ENCODE measurements around the gene DND1.
"Not testable (repeated sequence)": the region's sequence is repeated elsewhere in the genome, so short reads cannot be mapped to it uniquely, and the experiment has no call there.

DND1 gene

GRCh38 chr5:140708787-140709186, 35.4 kb upstream of the DND1 start:
- H3K9ac ChIP-seq (ENCODE audit: low read depth, low read length, poor library complexity); H3K27ac ChIP-seq (replicated peaks; ENCODE audit: low read length); H2AFZ ChIP-seq (ENCODE audit: low read length); H3K4me2 ChIP-seq (ENCODE audit: insufficient read depth, low read length, poor library complexity, severe bottlenecking); H3K18ac ChIP-seq (ENCODE audit: low read length); H2BK12ac ChIP-seq (ENCODE audit: low read length); H3K4me3 ChIP-seq (ENCODE audit: low read length in 2 of 2); H3K27me3 ChIP-seq (ENCODE audit: control insufficient read depth in 3 of 3, insufficient read depth in 3 of 3, low read depth in 1 of 3, low read length in 3 of 3); H2BK5ac ChIP-seq (ENCODE audit: low read length); H2AK5ac ChIP-seq (ENCODE audit: low read depth, low read length); H2BK15ac ChIP-seq (ENCODE audit: low read length); H3K4ac ChIP-seq (ENCODE audit: low read length); H3K14ac ChIP-seq (ENCODE audit: low read length); H4K8ac ChIP-seq (ENCODE audit: low read depth, low read length); H2BK120ac ChIP-seq (ENCODE audit: low read depth, low read length); H3K4me1 ChIP-seq (ENCODE audit: control insufficient read depth in 2 of 2, insufficient read depth in 1 of 2, low read depth in 1 of 2, low read length in 2 of 2); H3K23ac ChIP-seq (ENCODE audit: low read depth, low read length, poor library complexity); H3K9me3 ChIP-seq (replicated peaks in 1 of 2; ENCODE audit: control insufficient read depth in 2 of 2, insufficient read depth in 1 of 2, low read depth in 1 of 2, low read length in 2 of 2); DNase-seq (ENCODE audit: low spot score); H3K79me1 ChIP-seq (ENCODE audit: low read depth, low read length); H4K91ac ChIP-seq (ENCODE audit: low read depth, low read length, poor library complexity): not testable (repeated sequence)
- peaks cover 16 to 40% of the 10 kb centered on the region in 2 donors for H3K36me3 ChIP-seq (replicated peaks in 1 of 2; ENCODE audit: control insufficient read depth in 2 of 2, insufficient read depth in 2 of 2, low read length in 2 of 2)
- no CpG with 5 or more reads among the region's 9 CpGs for WGBS, 2 donors (ENCODE audit: extremely low coverage in 2 of 2, insufficient read length in 2 of 2, insufficient replicate concordance in 1 of 2)

- no peak for DNase-seq (ENCODE audit: low spot score)
- Histone ChIP-seq H4K8ac (ENCODE audit: low read depth, low read length) (no peak overlapping the region), H3K18ac (ENCODE audit: low read length) (no peak overlapping the region), H4K91ac (ENCODE audit: low read depth, low read length, poor library complexity) (no peak overlapping the region), H3K9ac (ENCODE audit: low read depth, low read length, poor library complexity) (no peak overlapping the region), H2BK12ac (ENCODE audit: low read length) (no peak overlapping the region), H2AK5ac (ENCODE audit: low read depth, low read length) (no peak overlapping the region), H3K23ac (ENCODE audit: low read depth, low read length, poor library complexity) (no peak overlapping the region), H3K27me3 (ENCODE audit: control insufficient read depth in 3 of 3, insufficient read depth in 3 of 3, low read depth in 1 of 3, low read length in 3 of 3) (no peaks in the 10 kb centered on the region), H3K14ac (ENCODE audit: low read length) (no peak overlapping the region), H2AFZ (ENCODE audit: low read length) (no peak overlapping the region), H2BK120ac (ENCODE audit: low read depth, low read length) (no peak overlapping the region), H3K4me3 (ENCODE audit: low read length in 2 of 2) (no peak overlapping the region), H3K79me1 (ENCODE audit: low read depth, low read length) (no peaks in the 10 kb centered on the region), H3K4ac (ENCODE audit: low read length) (no peak overlapping the region), H3K4me2 (ENCODE audit: insufficient read depth, low read length, poor library complexity, severe bottlenecking) (no peak overlapping the region), H3K9me3 (replicated peaks in 1 of 2; ENCODE audit: control insufficient read depth in 2 of 2, insufficient read depth in 1 of 2, low read depth in 1 of 2, low read length in 2 of 2) (no peaks in the 10 kb centered on the region), H3K36me3 (replicated peaks in 1 of 2; ENCODE audit: control insufficient read depth in 2 of 2, insufficient read depth in 2 of 2, low read length in 2 of 2) (peaks cover 20 to 49% of the 10 kb centered on the region in 2 donors), H2BK5ac (ENCODE audit: low read length) (no peak overlapping the region), H3K27ac (replicated peaks; ENCODE audit: low read length) (no peak overlapping the region), H2BK15ac (ENCODE audit: low read length) (no peak overlapping the region), H3K4me1 (ENCODE audit: control insufficient read depth in 2 of 2, insufficient read depth in 1 of 2, low read depth in 1 of 2, low read length in 2 of 2) (no peaks in the 10 kb centered on the region)
- no CpG with 5 or more reads among the region's 4 CpGs for WGBS, 2 donors (ENCODE audit: extremely low coverage in 2 of 2, insufficient read length in 2 of 2, insufficient replicate concordance in 1 of 2)
These were observed 34.4 kb upstream of the DND1 start for GRCh38 chr5:140707812-140708211.

GRCh38 chr5:140700177-140701144, 27.1 kb upstream of the DND1 start, which contains the start of gene ZMAT2:
Gene ZMAT2 (plus strand): TSS chr5:140700447. CDS start chr5:140700461, 14 bp downstream.
- H3K27ac ChIP-seq (replicated peaks; ENCODE audit: low read length): no peak within 1 kb of the TSS
- peak within 1 kb of the TSS; percentile 87 for H3K9ac ChIP-seq (ENCODE audit: low read depth, low read length, poor library complexity)
- peaks cover 44 to 93% of the 10 kb centered on the region in 2 donors for H3K36me3 ChIP-seq (replicated peaks in 1 of 2; ENCODE audit: control insufficient read depth in 2 of 2, insufficient read depth in 2 of 2, low read length in 2 of 2)
- H3K9me3 ChIP-seq (replicated peaks in 1 of 2; ENCODE audit: control insufficient read depth in 2 of 2, insufficient read depth in 1 of 2, low read depth in 1 of 2, low read length in 2 of 2): no peaks in the 10 kb centered on the region
- no peak within 1 kb of the TSS for H2AK5ac ChIP-seq (ENCODE audit: low read depth, low read length)
- H3K23ac ChIP-seq (ENCODE audit: low read depth, low read length, poor library complexity): peak within 1 kb of the TSS; percentile 40
- H3K14ac ChIP-seq (ENCODE audit: low read length): no peak within 1 kb of the TSS
- H3K4me3 ChIP-seq (ENCODE audit: low read length in 2 of 2): peak within 1 kb of the TSS; percentile 78 to 86
- no peak within 1 kb of the TSS for H2BK120ac ChIP-seq (ENCODE audit: low read depth, low read length)
- DNase-seq (ENCODE audit: low spot score): peak; percentile 93
- H2BK5ac ChIP-seq (ENCODE audit: low read length): no peak within 1 kb of the TSS
- no peak within 1 kb of the TSS for H3K4ac ChIP-seq (ENCODE audit: low read length)
- whole genome bisulfite sequencing, 2 donors (ENCODE audit: extremely low coverage in 2 of 2, insufficient read length in 2 of 2, insufficient replicate concordance in 1 of 2): no CpG with 5 or more reads among the region's 44 CpGs
- H4K8ac ChIP-seq (ENCODE audit: low read depth, low read length): no peak within 1 kb of the TSS
- H3K18ac ChIP-seq (ENCODE audit: low read length): peak within 1 kb of the TSS; percentile 36
- peaks cover 4 to 9% of the 10 kb centered on the region in 2 donors for H3K4me1 ChIP-seq (ENCODE audit: control insufficient read depth in 2 of 2, insufficient read depth in 1 of 2, low read depth in 1 of 2, low read length in 2 of 2)
- no peak within 1 kb of the TSS for H4K91ac ChIP-seq (ENCODE audit: low read depth, low read length, poor library complexity)
- peak within 1 kb of the TSS; percentile 69 for H3K4me2 ChIP-seq (ENCODE audit: insufficient read depth, low read length, poor library complexity, severe bottlenecking)
- no peak within 1 kb of the TSS for H2BK15ac ChIP-seq (ENCODE audit: low read length)
- H2AFZ ChIP-seq (ENCODE audit: low read length): peak within 1 kb of the TSS; percentile 76
- no peak within 1 kb of the TSS for H2BK12ac ChIP-seq (ENCODE audit: low read length)
- no peaks in the 10 kb centered on the region for H3K27me3 ChIP-seq (ENCODE audit: control insufficient read depth in 3 of 3, insufficient read depth in 3 of 3, low read depth in 1 of 3, low read length in 3 of 3)
- H3K79me1 ChIP-seq (ENCODE audit: low read depth, low read length): peaks cover 6% of the 10 kb centered on the region

GRCh38 chr5:140696891-140697492, 23.6 kb upstream of the DND1 start:
- Histone ChIP-seq H3K14ac (ENCODE audit: low read length) (no peak overlapping the region), H2BK12ac (ENCODE audit: low read length) (no peak overlapping the region), H3K79me1 (ENCODE audit: low read depth, low read length) (peaks cover 6% of the 10 kb centered on the region), H3K4me3 (ENCODE audit: low read length in 2 of 2) (no peak overlapping the region), H3K9ac (ENCODE audit: low read depth, low read length, poor library complexity) (no peak overlapping the region), H3K4me1 (ENCODE audit: control insufficient read depth in 2 of 2, insufficient read depth in 1 of 2, low read depth in 1 of 2, low read length in 2 of 2) (peaks cover 6 to 12% of the 10 kb centered on the region in 2 donors), H2AFZ (ENCODE audit: low read length) (no peak overlapping the region), H3K9me3 (replicated peaks in 1 of 2; ENCODE audit: control insufficient read depth in 2 of 2, insufficient read depth in 1 of 2, low read depth in 1 of 2, low read length in 2 of 2) (no peaks in the 10 kb centered on the region), H3K27me3 (ENCODE audit: control insufficient read depth in 3 of 3, insufficient read depth in 3 of 3, low read depth in 1 of 3, low read length in 3 of 3) (no peaks in the 10 kb centered on the region), H2BK15ac (ENCODE audit: low read length) (no peak overlapping the region), H3K4ac (ENCODE audit: low read length) (no peak overlapping the region), H3K27ac (replicated peaks; ENCODE audit: low read length) (no peak overlapping the region), H2BK5ac (ENCODE audit: low read length) (no peak overlapping the region), H3K36me3 (replicated peaks in 1 of 2; ENCODE audit: control insufficient read depth in 2 of 2, insufficient read depth in 2 of 2, low read length in 2 of 2) (peaks cover 36 to 82% of the 10 kb centered on the region in 2 donors), H3K4me2 (ENCODE audit: insufficient read depth, low read length, poor library complexity, severe bottlenecking) (no peak overlapping the region), H2BK120ac (ENCODE audit: low read depth, low read length) (no peak overlapping the region), H4K91ac (ENCODE audit: low read depth, low read length, poor library complexity) (no peak overlapping the region), H3K18ac (ENCODE audit: low read length) (no peak overlapping the region), H2AK5ac (ENCODE audit: low read depth, low read length) (no peak overlapping the region), H4K8ac (ENCODE audit: low read depth, low read length) (no peak overlapping the region), H3K23ac (ENCODE audit: low read depth, low read length, poor library complexity) (no peak overlapping the region)
- WGBS, 2 donors (ENCODE audit: extremely low coverage in 2 of 2, insufficient read length in 2 of 2, insufficient replicate concordance in 1 of 2): no CpG with 5 or more reads among the region's 4 CpGs
- no peak for DNase-seq (ENCODE audit: low spot score)

Measured in neuronal stem cell (in vitro differentiated cells).